Right cardiac atrium (tissue), 5 donors: ENCODE data around the gene ADGRV1. TPM values are rescaled to one million over a fixed set of nuclear protein-coding genes. Genes with fewer than 3 reads are reported as not detected.
"Not testable (repeated sequence)": the region's sequence is repeated elsewhere in the genome, so short reads cannot be mapped to it uniquely, and the experiment has no call there.

Experiments used
- ATAC-seq, 2 donors: fragments of 200-7000 bp; cut with Tn5 transposase; one replicate each; pipeline versions ENCODE4 v1.8.0 to v1.9.1; 2020; ENCODE audit warnings: moderate library complexity in 2 of 2, mild to moderate bottlenecking in 1 of 2
- DNase-seq, 3 donors: peaks; one replicate each; pipeline ENCODE4 v3.0.0-alpha.2; 2020
- H3K27ac ChIP-seq: one replicate; pipeline ENCODE4 v1.5.1; 2013; ENCODE audit warnings: mild to moderate bottlenecking, low read length, control low read depth, moderate library complexity
- H3K27me3 ChIP-seq: one replicate; pipeline ENCODE4 v1.6.1; 2013; ENCODE audit not compliant: control insufficient read depth, insufficient read depth
- H3K4me1 ChIP-seq: one replicate; pipeline ENCODE4 v1.6.1; 2013; ENCODE audit warnings: low read length; ENCODE audit not compliant: control insufficient read depth, insufficient read depth
- H3K4me3 ChIP-seq: one replicate; pipeline ENCODE4 v1.5.1; 2013; ENCODE audit warnings: low read length, control low read depth
- H3K9me3 ChIP-seq: one replicate; pipeline ENCODE4 v1.6.1; 2013; ENCODE audit warnings: low read length; ENCODE audit not compliant: control insufficient read depth
- WGBS: extraction: QIAGEN DNeasy Blood & Tissue Kit; methylation state at CpG from one replicate; pipeline ENCODE4 v1.1.7; 2013; 5-methylcytosine and 5-hydroxymethylcytosine counted together
- intact Hi-C, 4 donors: fragments of 100-400 bp; cut with DNase I; formaldehyde crosslinking; loops; one replicate each; pipeline versions ENCODE4 v1.11.0 to v1.14.0; 2022 to 2023
- polyA plus RNA-seq: library from polyadenylated mRNA; stranded (reverse); fragments of 200-250 nt; gene quantifications from one replicate; pipeline ENCODE4 v1.2.3, GENCODE V29; 2013
- total RNA-seq, 4 donors: library from RNA; stranded (reverse); fragmentation: NEBNext Ultra II Directional; extraction: Animal tissue kit (Norgen Biotek cat#: 25700); gene quantifications; one replicate each; pipeline ENCODE4 v1.2.1, GENCODE V29; 2021
- donor health status: healthy with polysubstance abuse.
- donor health status: DM: no; HTN: yes; CAD: no.
- donor health status: DM: no; HTN: no; CAD: no.
- donor health status: DM: no; HTN: yes; CAD: no; lungs with severe emphysema.
- donor health status: DM: yes; HTN: yes; CAD: no.

The ADGRV1 gene
- total and polyA plus RNA-seq, 5 donors = 0.05 to 1.1 (median 0.37) TPM

- ATAC-seq, H3K27me3 ChIP-seq, H3K27ac ChIP-seq, H3K9me3 ChIP-seq, intact Hi-C loops, H3K4me1 ChIP-seq, DNase-seq, H3K4me3 ChIP-seq: not testable (repeated sequence)
- WGBS = 91% methylated on average over 21 of the region's 29 CpGs
Observed at GRCh38 chr5:90929013-90929839, 370.6 kb downstream of the ADGRV1 start.

- no peaks in the 10 kb centered on the region for H3K9me3 ChIP-seq
- 71% methylated on average over 5 of the region's 5 CpGs for WGBS
Observed at GRCh38 chr5:90930062-90930461, 371.5 kb downstream of the ADGRV1 start.

GRCh38 chr5:90930756-90931431 lies 372.3 kb downstream of the ADGRV1 start:
- intact Hi-C loops = loop anchor here (5.0 to 10.0 kb wide), 5 partner anchors 164 to 486 kb away; partner anchors contain the start of gene ARRDC3 (in 3 of the 4)
- no peak for DNase-seq
- ATAC-seq = no peak
- Histone ChIP-seq H3K9me3 (no peaks in the 10 kb centered on the region), H3K27ac (no peak overlapping the region), H3K4me1 (no peaks in the 10 kb centered on the region), H3K27me3 (no peaks in the 10 kb centered on the region), H3K4me3 (no peak overlapping the region)
- 64% methylated on average over 4 of the region's 4 CpGs for WGBS

More at GRCh38 chr5:90930062-90930461, 371.5 kb downstream of the ADGRV1 start:
- intact Hi-C loops = loop anchor here (5.0 to 10.0 kb wide), 5 partner anchors 165 to 487 kb away; partner anchors contain the start of gene ARRDC3 (in 3 of the 4)
- Histone ChIP-seq H3K27ac (no peak overlapping the region), H3K4me1 (no peaks in the 10 kb centered on the region), H3K4me3 (no peak overlapping the region), H3K27me3 (no peaks in the 10 kb centered on the region)
- ATAC-seq = no peak
- DNase-seq = no peak

GRCh38 chr5:90932052-90932699 lies 373.6 kb downstream of the ADGRV1 start:
- H3K4me3 ChIP-seq = no peak overlapping the region
- H3K27ac ChIP-seq = no peak overlapping the region
- no peaks in the 10 kb centered on the region for H3K27me3 ChIP-seq
- no peaks in the 10 kb centered on the region for H3K4me1 ChIP-seq
- peak in 1 of 3 donors; percentile 20 for DNase-seq
- H3K9me3 ChIP-seq = no peaks in the 10 kb centered on the region
- WGBS = 8% methylated on average over 4 of the region's 4 CpGs
- peak; percentile 72 to 76 for ATAC-seq
- intact Hi-C loops = loop anchor here (5.0 to 10.0 kb wide), 5 partner anchors 163 to 485 kb away; partner anchors contain the start of gene ARRDC3 (in 3 of the 4)

- no peak overlapping the region for H3K4me3 ChIP-seq
- no peaks in the 10 kb centered on the region for H3K9me3 ChIP-seq
- DNase-seq (no peak), ATAC-seq (no peak)
- no peaks in the 10 kb centered on the region for H3K4me1 ChIP-seq
- H3K27me3 ChIP-seq = no peaks in the 10 kb centered on the region
- intact Hi-C loops = loop anchor here (5.0 to 10.0 kb wide), 5 partner anchors 162 to 484 kb away; partner anchors contain the start of gene ARRDC3 (in 3 of the 4)
- no peak overlapping the region for H3K27ac ChIP-seq
Observed at GRCh38 chr5:90933298-90933697, 374.7 kb downstream of the ADGRV1 start.

- no peaks in the 10 kb centered on the region for H3K9me3 ChIP-seq
- no peak for DNase-seq
- H3K27ac ChIP-seq = no peak overlapping the region
- H3K27me3 ChIP-seq = no peaks in the 10 kb centered on the region
- H3K4me1 ChIP-seq = no peaks in the 10 kb centered on the region
- intact Hi-C loops = loop anchor here (5.0 to 10.0 kb wide), 5 partner anchors 161 to 483 kb away; partner anchors contain the start of gene ARRDC3 (in 3 of the 4)
- 85% methylated on average over 5 of the region's 5 CpGs for WGBS
- H3K4me3 ChIP-seq = no peak overlapping the region
- no peak for ATAC-seq
Observed at GRCh38 chr5:90934091-90934719, 375.6 kb downstream of the ADGRV1 start.

GRCh38 chr5:90934738-90935137 lies 376.1 kb downstream of the ADGRV1 start:
- Histone ChIP-seq H3K27ac (no peak overlapping the region), H3K4me3 (no peak overlapping the region), H3K27me3 (no peaks in the 10 kb centered on the region), H3K9me3 (no peaks in the 10 kb centered on the region), H3K4me1 (no peaks in the 10 kb centered on the region)
- no peak for ATAC-seq
- WGBS = over 99% methylated on average over 2 of the region's 2 CpGs
- intact Hi-C loops = loop anchor here (5.0 to 10.0 kb wide), 5 partner anchors 160 to 483 kb away; partner anchors contain the start of gene ARRDC3 (in 3 of the 4)
- DNase-seq = no peak

- Histone ChIP-seq H3K27ac (no peak overlapping the region), H3K9me3 (no peaks in the 10 kb centered on the region), H3K4me3 (no peak overlapping the region), H3K27me3 (no peaks in the 10 kb centered on the region), H3K4me1 (no peaks in the 10 kb centered on the region)
- DNase-seq (no peak), ATAC-seq (no peak)
- 68% methylated on average over 2 of the region's 2 CpGs for WGBS
- intact Hi-C loops = loop anchor here (10.0 kb wide), 3 partner anchors 156 to 476 kb away; partner anchors contain the start of gene ARRDC3 (in 3 of the 4)
Observed at GRCh38 chr5:90939211-90939610, 380.6 kb downstream of the ADGRV1 start.

GRCh38 chr5:90940227-90940995 lies 381.8 kb downstream of the ADGRV1 start:
- no peaks in the 10 kb centered on the region for H3K27me3 ChIP-seq
- H3K4me3 ChIP-seq = no peak overlapping the region
- H3K9me3 ChIP-seq = no peaks in the 10 kb centered on the region
- no peak for DNase-seq
- no peaks in the 10 kb centered on the region for H3K4me1 ChIP-seq
- WGBS = 13% methylated on average over 1 of the region's 1 CpG
- intact Hi-C loops = no loop called here
- peak in 1 of 2 donors; percentile 54 for ATAC-seq
- no peak overlapping the region for H3K27ac ChIP-seq
